ENCODE measurements around the gene FCHO2. TPM values are rescaled to one million over a fixed set of nuclear protein-coding genes. Genes with fewer than 3 reads are reported as not detected.

The FCHO2 gene
- total and polyA plus RNA-seq, 2 donors (not counting 3 experiments of a cell fraction or from before 2014, with no cell fraction given): 12.0 to 25.2 TPM

DNA sequence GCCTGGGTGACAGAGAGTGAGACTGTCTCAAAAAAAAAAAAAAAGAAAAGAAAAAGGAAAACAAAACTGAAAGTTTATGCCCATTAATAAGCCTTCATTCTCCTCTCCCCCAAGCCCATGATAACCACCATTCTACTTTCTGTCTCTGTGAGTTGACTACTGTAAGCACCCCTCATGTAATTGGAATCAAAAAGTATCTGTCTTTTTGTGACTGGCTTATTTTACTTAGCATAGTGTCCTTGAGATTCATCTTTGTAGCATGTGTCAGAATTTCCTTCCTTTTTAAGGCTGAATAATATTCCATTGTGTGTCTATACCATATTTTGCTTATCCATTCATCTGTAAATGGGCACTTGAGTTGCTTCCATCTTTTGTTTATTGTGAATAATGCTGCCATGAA, 150.5 kb downstream of the FCHO2 start:
- BruUV-seq (replicated peaks): no TSS peak
- ChIA-PET CTCF (no interaction called here), POLR2A (no interaction called here)
- dilution Hi-C loops (cut with MboI; ENCODE audit: extremely low pct_ligation_motif_present, low sequenced_read_pairs) (no loop called here), intact Hi-C loops (cut with micrococcal nuclease) (no loop called here)
- no peak overlapping the region for H3K4me3 ChIP-seq (replicated peaks in 1 of 3; ENCODE audit: insufficient read depth in 1 of 3, low read depth in 1 of 3, low read length in 3 of 3)
- H2AFZ ChIP-seq (ENCODE audit: low read depth, low read length): no peak overlapping the region
- no peaks in the 10 kb centered on the region for H3K9me1 ChIP-seq (replicated peaks; ENCODE audit: control insufficient read depth, extremely low read depth, insufficient read depth, low read length)
- H3K27ac ChIP-seq (ENCODE audit: insufficient read depth, low read depth, low read length): no peak overlapping the region
- no peaks in the 10 kb centered on the region for H4K20me1 ChIP-seq (replicated peaks; ENCODE audit: control insufficient read depth, extremely low read depth, insufficient read depth, low read length)
- TF ChIP-seq GATA2 (IDR thresholded peaks at IDR 0.05; ENCODE audit: insufficient read depth, insufficient read length, low read depth, low read length) (no peak), JUN (IDR thresholded peaks at IDR 0.05; ENCODE audit: borderline replicate concordance, insufficient read depth, insufficient read length, low read depth) (no peak), POLR2A (IDR thresholded peaks at IDR 0.05; ENCODE audit: low read depth, low read length) (no peak), POLR2AphosphoS5 (IDR thresholded peaks at IDR 0.05; ENCODE audit: insufficient read depth, low read depth, low read length) (no peak), EZH2 (IDR thresholded peaks at IDR 0.05; ENCODE audit: borderline replicate concordance, low read depth, low read length, severe bottlenecking) (no peak), FOS (IDR thresholded peaks at IDR 0.05; ENCODE audit: borderline replicate concordance, insufficient read depth, low read length) (no peak), MYC (IDR thresholded peaks at IDR 0.05; ENCODE audit: low read depth, low read length) (no peak)
- TF ChIP-seq, protein P1, sequence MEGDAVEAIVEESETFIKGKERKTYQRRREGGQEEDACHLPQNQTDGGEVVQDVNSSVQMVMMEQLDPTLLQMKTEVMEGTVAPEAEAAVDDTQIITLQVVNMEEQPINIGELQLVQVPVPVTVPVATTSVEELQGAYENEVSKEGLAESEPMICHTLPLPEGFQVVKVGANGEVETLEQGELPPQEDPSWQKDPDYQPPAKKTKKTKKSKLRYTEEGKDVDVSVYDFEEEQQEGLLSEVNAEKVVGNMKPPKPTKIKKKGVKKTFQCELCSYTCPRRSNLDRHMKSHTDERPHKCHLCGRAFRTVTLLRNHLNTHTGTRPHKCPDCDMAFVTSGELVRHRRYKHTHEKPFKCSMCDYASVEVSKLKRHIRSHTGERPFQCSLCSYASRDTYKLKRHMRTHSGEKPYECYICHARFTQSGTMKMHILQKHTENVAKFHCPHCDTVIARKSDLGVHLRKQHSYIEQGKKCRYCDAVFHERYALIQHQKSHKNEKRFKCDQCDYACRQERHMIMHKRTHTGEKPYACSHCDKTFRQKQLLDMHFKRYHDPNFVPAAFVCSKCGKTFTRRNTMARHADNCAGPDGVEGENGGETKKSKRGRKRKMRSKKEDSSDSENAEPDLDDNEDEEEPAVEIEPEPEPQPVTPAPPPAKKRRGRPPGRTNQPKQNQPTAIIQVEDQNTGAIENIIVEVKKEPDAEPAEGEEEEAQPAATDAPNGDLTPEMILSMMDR (IDR thresholded peaks at IDR 0.05; ENCODE audit: extremely low read depth in 1 of 2, insufficient read depth in 1 of 2, low read depth in 1 of 2, low read length in 2 of 2): no peak
- TF ChIP-seq, protein P2, sequence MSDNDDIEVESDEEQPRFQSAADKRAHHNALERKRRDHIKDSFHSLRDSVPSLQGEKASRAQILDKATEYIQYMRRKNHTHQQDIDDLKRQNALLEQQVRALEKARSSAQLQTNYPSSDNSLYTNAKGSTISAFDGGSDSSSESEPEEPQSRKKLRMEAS (IDR thresholded peaks at IDR 0.05; ENCODE audit: insufficient read depth, insufficient read length): no peak
- H3K36me3 ChIP-seq (ENCODE audit: control insufficient read depth in 2 of 2, extremely low read depth in 1 of 2, insufficient read depth in 2 of 2, low read length in 2 of 2): no peaks in the 10 kb centered on the region
- no peak overlapping the region for H3K4me2 ChIP-seq (ENCODE audit: insufficient read depth, low read length)
- DNase-seq (ENCODE audit: low read depth, low spot score) (no peak), FAIRE-seq (no peak)
- no peaks in the 10 kb centered on the region for H3K4me1 ChIP-seq (ENCODE audit: control insufficient read depth, extremely low read depth, insufficient read depth, low read length)
- peaks cover 3% of the 10 kb centered on the region in 2 experiments for H3K27me3 ChIP-seq (ENCODE audit: control insufficient read depth in 2 of 2, insufficient read depth in 2 of 2, low read length in 2 of 2)
- no peaks in the 10 kb centered on the region for H3K9me3 ChIP-seq (replicated peaks; ENCODE audit: control insufficient read depth, insufficient read depth, low read length)
- no peak overlapping the region for H3K9ac ChIP-seq (replicated peaks; ENCODE audit: extremely low read depth, insufficient read depth, low read length)
- no peaks in the 10 kb centered on the region for H3K79me2 ChIP-seq (ENCODE audit: control insufficient read depth, insufficient read depth, low read length)
